Adipocyte (in vitro differentiated cells): ENCODE results near the gene IL20RA.
"Not testable (repeated sequence)": the region's sequence is repeated elsewhere in the genome, so short reads cannot be mapped to it uniquely, and the experiment has no call there.

Source experiments
- DNase-seq: peaks from one replicate; pipeline ENCODE4 v3.0.0-alpha.2; 2015; ENCODE audit warnings: low read depth
- H3K27me3 ChIP-seq: replicated peaks from 2 replicates; pipeline ENCODE4 v1.7.0; 2013; ENCODE audit warnings: mild to moderate bottlenecking, low read length, moderate library complexity; ENCODE audit not compliant: control insufficient read depth, insufficient read depth
- H3K36me3 ChIP-seq: 2 replicates; pipeline ENCODE4 v1.7.0; 2013; ENCODE audit warnings: low read length, mild to moderate bottlenecking, moderate library complexity; ENCODE audit not compliant: control insufficient read depth, insufficient read depth, severe bottlenecking
- H3K4me1 ChIP-seq: 2 replicates; pipeline ENCODE4 v1.7.0; 2013; ENCODE audit warnings: mild to moderate bottlenecking, low read length, moderate library complexity; ENCODE audit not compliant: control insufficient read depth, insufficient read depth
- H3K4me3 ChIP-seq: 2 replicates; pipeline ENCODE4 v1.7.0; 2013; ENCODE audit warnings: mild to moderate bottlenecking, low read length, moderate library complexity
- H3K9ac ChIP-seq: 2 replicates; pipeline ENCODE4 v1.7.0; 2013; ENCODE audit warnings: mild to moderate bottlenecking, low read length, moderate library complexity
- H3K9me3 ChIP-seq: 2 replicates; pipeline ENCODE4 v1.7.0; 2013; ENCODE audit warnings: mild to moderate bottlenecking, low read length, moderate library complexity; ENCODE audit not compliant: control insufficient read depth

Gene IL20RA

GRCh38 chr6:137076277-137077068 is 31.7 kb upstream of the IL20RA start:
- peak; percentile 78 for DNase-seq
- Histone ChIP-seq H3K9me3 (peaks cover 5% of the 10 kb centered on the region), H3K4me1 (no peaks in the 10 kb centered on the region), H3K27me3 (no peaks in the 10 kb centered on the region), H3K9ac (no peak overlapping the region), H3K36me3 (no peaks in the 10 kb centered on the region), H3K4me3 (no peak overlapping the region)

- DNase-seq, H3K9me3 ChIP-seq, H3K4me3 ChIP-seq: not testable (repeated sequence)
Observed at GRCh38 chr6:137075790-137076189, 31.0 kb upstream of the IL20RA start.

GRCh38 chr6:137070303-137070702 is 25.5 kb upstream of the IL20RA start:
- DNase-seq = no peak
- H3K4me3 ChIP-seq = no peak overlapping the region
- H3K36me3 ChIP-seq = no peaks in the 10 kb centered on the region
- H3K27me3 ChIP-seq = peaks cover 6% of the 10 kb centered on the region
- peaks cover 5% of the 10 kb centered on the region for H3K9me3 ChIP-seq
- H3K9ac ChIP-seq = no peak overlapping the region
- no peaks in the 10 kb centered on the region for H3K4me1 ChIP-seq

More at GRCh38 chr6:137075790-137076189, 31.0 kb upstream of the IL20RA start:
- not testable (repeated sequence) for H3K4me1 ChIP-seq, H3K27me3 ChIP-seq, H3K9ac ChIP-seq, H3K36me3 ChIP-seq

- Histone ChIP-seq H3K9me3 (peaks cover 4% of the 10 kb centered on the region), H3K27me3 (peaks cover 6% of the 10 kb centered on the region), H3K4me1 (no peaks in the 10 kb centered on the region), H3K36me3 (no peaks in the 10 kb centered on the region), H3K4me3 (no peak overlapping the region), H3K9ac (no peak overlapping the region)
- DNase-seq = no peak
Observed at GRCh38 chr6:137067399-137067798, 22.6 kb upstream of the IL20RA start.

- no peak for DNase-seq
- H3K4me1 ChIP-seq = no peaks in the 10 kb centered on the region
- no peaks in the 10 kb centered on the region for H3K27me3 ChIP-seq
- no peak overlapping the region for H3K9ac ChIP-seq
- no peaks in the 10 kb centered on the region for H3K36me3 ChIP-seq
- no peak overlapping the region for H3K4me3 ChIP-seq
- no peaks in the 10 kb centered on the region for H3K9me3 ChIP-seq
Observed at GRCh38 chr6:137058037-137058436, 13.3 kb upstream of the IL20RA start.

- Histone ChIP-seq H3K27me3 (no peaks in the 10 kb centered on the region), H3K9ac (no peak overlapping the region), H3K9me3 (no peaks in the 10 kb centered on the region), H3K36me3 (no peaks in the 10 kb centered on the region), H3K4me1 (no peaks in the 10 kb centered on the region), H3K4me3 (no peak overlapping the region)
- no peak for DNase-seq
Observed at GRCh38 chr6:137056121-137056880, 11.5 kb upstream of the IL20RA start.

- Histone ChIP-seq H3K4me3 (no peak overlapping the region), H3K9ac (no peak overlapping the region), H3K9me3 (no peaks in the 10 kb centered on the region), H3K4me1 (peaks cover under 1% of the 10 kb centered on the region), H3K27me3 (no peaks in the 10 kb centered on the region), H3K36me3 (no peaks in the 10 kb centered on the region)
- DNase-seq = no peak
Observed at GRCh38 chr6:137051790-137052472, 7.2 kb upstream of the IL20RA start.

GRCh38 chr6:137049095-137049494 is 4.3 kb upstream of the IL20RA start:
- H3K36me3 ChIP-seq = no peaks in the 10 kb centered on the region
- H3K4me3 ChIP-seq = no peak overlapping the region
- H3K4me1 ChIP-seq = peaks cover 5% of the 10 kb centered on the region
- H3K27me3 ChIP-seq = no peaks in the 10 kb centered on the region
- H3K9me3 ChIP-seq = no peaks in the 10 kb centered on the region
- no peak for DNase-seq
- H3K9ac ChIP-seq = no peak overlapping the region

- Histone ChIP-seq H3K9ac (no peak overlapping the region), H3K9me3 (no peaks in the 10 kb centered on the region), H3K27me3 (no peaks in the 10 kb centered on the region), H3K36me3 (no peaks in the 10 kb centered on the region), H3K4me3 (no peak overlapping the region), H3K4me1 (peaks cover 5% of the 10 kb centered on the region)
- DNase-seq = no peak
Observed at GRCh38 chr6:137046871-137047412, 2.2 kb upstream of the IL20RA start.

- H3K27me3 ChIP-seq = no peaks in the 10 kb centered on the region
- peaks cover 5% of the 10 kb centered on the region for H3K4me1 ChIP-seq
- H3K9ac ChIP-seq = no peak overlapping the region
Observed at GRCh38 chr6:137045222-137045789, 541 bp upstream of the IL20RA start.

More at GRCh38 chr6:137045222-137045789, 541 bp upstream of the IL20RA start:
- Histone ChIP-seq H3K4me3 (no peak overlapping the region), H3K36me3 (no peaks in the 10 kb centered on the region), H3K9me3 (peaks cover 1% of the 10 kb centered on the region)
- no peak for DNase-seq
